GM12878 (cell line): Measurements from ENCODE around the gene C6orf15. TPM values are rescaled to one million over a fixed set of nuclear protein-coding genes. Genes with fewer than 3 reads are reported as not detected.

Experiments used
- ATAC-seq: fragments of 200-7000 bp; cut with Tn5 transposase; 3 replicates; pipeline ENCODE4 v1.9.1; 2020; ENCODE audit warnings: mild to moderate bottlenecking, moderate library complexity
- BruUV-seq: library from RNA; stranded (reverse); fragments of 400-500 nt; replicated peaks from 2 replicates; lab custom pipeline; 2021; lab: Mats Ljungman, UMichigan
- CTCF ChIA-PET: fragments of 300-600 bp; sonication (Branson Sonifier 250); formaldehyde crosslinking; extraction: SDS; loops from one replicate; lab custom pipeline; 2021; ENCODE audit warnings: inconsistent platforms; lab: Yijun Ruan, JAX
- POLR2A ChIA-PET: fragments of 350-600 bp; formaldehyde crosslinking; extraction: SDS; loops from one replicate; lab custom pipeline; 2021; ENCODE audit warnings: inconsistent platforms; lab: Charles Lee
- RAD21 ChIA-PET: fragments of 300-600 bp; sonication (Branson Sonifier 250); formaldehyde crosslinking; loops from one replicate; lab custom pipeline; 2023; ENCODE audit warnings: antibody characterized with exemption; ENCODE audit not compliant: unreplicated experiment; lab: Charles Lee
- SMC1A ChIA-PET: fragments of 300-600 bp; sonication (Branson Sonifier 250); formaldehyde crosslinking; loops from one replicate; lab custom pipeline; 2023; ENCODE audit not compliant: unreplicated experiment, uncharacterized antibody; lab: Charles Lee
- DNase-seq: peaks from one replicate; pipeline ENCODE4 v3.0.0-alpha.2; 2011; ENCODE audit warnings: low read depth, low spot score
- FAIRE-seq: peaks from 3 replicates; lab custom pipeline; 2011; peaks lifted over from hg19 to GRCh38; lab: Jason Lieb, UNC
- H2AFZ ChIP-seq: 2 replicates; pipeline ENCODE4 v1.6.0; 2011; ENCODE audit warnings: low read depth, low read length, control low read depth; ENCODE audit not compliant: control insufficient read depth
- H3K27ac ChIP-seq: 2 replicates; pipeline ENCODE4 v1.5.1; 2011; ENCODE audit warnings: control low read depth; ENCODE audit not compliant: control insufficient read depth, insufficient read depth
- H3K27me3 ChIP-seq, 2 experiments: replicated peaks in 1 of 2; 2 replicates each; pipeline versions ENCODE4 v1.6.0 to v1.6.1; 2011; ENCODE audit warnings: low read length in 1 of 2; ENCODE audit not compliant: control insufficient read depth in 2 of 2, insufficient read depth in 2 of 2
- H3K36me3 ChIP-seq, 2 experiments: 2 replicates each; pipeline ENCODE4 v1.5.1; 2011; ENCODE audit warnings: low read length in 1 of 2; ENCODE audit not compliant: control insufficient read depth in 2 of 2, insufficient read depth in 2 of 2
- H3K4me1 ChIP-seq: 2 replicates; pipeline ENCODE4 v1.6.1; 2011; ENCODE audit warnings: mild to moderate bottlenecking, low read length, moderate library complexity, mixed read lengths; ENCODE audit not compliant: control insufficient read depth, insufficient read depth
- H3K4me2 ChIP-seq: 2 replicates; pipeline ENCODE4 v1.6.0; 2011; ENCODE audit warnings: control low read depth; ENCODE audit not compliant: control insufficient read depth, insufficient read depth
- H3K4me3 ChIP-seq: fragments of 200-600 bp; sonication (generic); 2 replicates; pipeline ENCODE4 v1.5.1; 2016
- H3K79me2 ChIP-seq: 2 replicates; pipeline ENCODE4 v1.6.0; 2011; ENCODE audit warnings: low read length; ENCODE audit not compliant: control insufficient read depth, insufficient read depth
- H3K9ac ChIP-seq: 2 replicates; pipeline ENCODE4 v1.8.0; 2011; ENCODE audit warnings: low read length, control low read depth, mixed read lengths; ENCODE audit not compliant: control insufficient read depth, insufficient read depth
- H3K9me3 ChIP-seq: replicated peaks from 3 replicates; pipeline ENCODE4 v1.5.1; 2011; ENCODE audit warnings: mild to moderate bottlenecking, low read length; ENCODE audit not compliant: control insufficient read depth, insufficient read depth
- H4K20me1 ChIP-seq: 2 replicates; pipeline ENCODE4 v1.6.0; 2011; ENCODE audit not compliant: control insufficient read depth, insufficient read depth
- ATF7 ChIP-seq: fragments of 450-650 bp; IDR thresholded peaks from 2 replicates; pipeline ENCODE4 v1.6.1; 2016; ENCODE audit warnings: low read depth, mild to moderate bottlenecking
- DPF2 ChIP-seq: fragments of 450-650 bp; IDR thresholded peaks from 2 replicates; pipeline ENCODE4 v1.6.1; 2017; ENCODE audit warnings: mild to moderate bottlenecking
- FOXK2 ChIP-seq: fragments of 450-650 bp; IDR thresholded peaks from 2 replicates; pipeline ENCODE4 v1.6.1; 2017; ENCODE audit warnings: mild to moderate bottlenecking, moderate library complexity
- GATAD2B ChIP-seq: fragments of 450-650 bp; conservative IDR thresholded peaks from 2 replicates; pipeline ENCODE4 v1.6.1; 2017; ENCODE audit warnings: low read depth, mild to moderate bottlenecking, moderate library complexity
- IKZF1 ChIP-seq: fragments of 450-650 bp; conservative IDR thresholded peaks from 2 replicates; pipeline ENCODE4 v1.6.1; 2017; ENCODE audit warnings: antibody characterized with exemption, mild to moderate bottlenecking
- IRF4 ChIP-seq: IDR thresholded peaks from 2 replicates; pipeline ENCODE4 v1.6.1; 2011; ENCODE audit warnings: low read depth, low read length
- MTA2 ChIP-seq: fragments of 450-650 bp; IDR thresholded peaks from 2 replicates; pipeline ENCODE4 v1.6.1; 2016; ENCODE audit warnings: low read depth, mild to moderate bottlenecking, moderate library complexity
- NFIC ChIP-seq: IDR thresholded peaks from 2 replicates; pipeline ENCODE4 v1.6.1; 2012; ENCODE audit warnings: low read depth, mild to moderate bottlenecking, inconsistent platforms, low read length, moderate library complexity
- POLR2AphosphoS5 ChIP-seq: IDR thresholded peaks from 2 replicates; pipeline ENCODE4 v1.6.1; 2011; ENCODE audit warnings: mild to moderate bottlenecking, low read length, inconsistent platforms
- SMC3 ChIP-seq: IDR thresholded peaks from 2 replicates; pipeline ENCODE4 v1.6.1; 2011; ENCODE audit warnings: low read length, improper control_type of control experiment, borderline replicate concordance
- SRF ChIP-seq, 2 experiments: IDR thresholded peaks; 2 replicates each; pipeline ENCODE4 v1.6.1; 2011; ENCODE audit warnings: low read depth in 2 of 2, low read length in 2 of 2, mild to moderate bottlenecking in 1 of 2, moderate library complexity in 1 of 2
- TCF3 ChIP-seq: IDR thresholded peaks from 2 replicates; pipeline ENCODE4 v1.6.1; 2012; ENCODE audit warnings: low read depth, mild to moderate bottlenecking, low read length, borderline replicate concordance; ENCODE audit not compliant: insufficient read depth
- WRNIP1 ChIP-seq: IDR thresholded peaks from 2 replicates; pipeline ENCODE4 v1.6.1; 2011; ENCODE audit warnings: low read depth, low read length, improper control_type of control experiment, borderline replicate concordance
- YBX1 ChIP-seq: fragments of 450-650 bp; IDR thresholded peaks from 2 replicates; pipeline ENCODE4 v1.6.1; 2016; ENCODE audit warnings: antibody characterized with exemption
- YY1 ChIP-seq: IDR thresholded peaks from 2 replicates; pipeline ENCODE4 v1.6.1; 2011; ENCODE audit warnings: low read depth, mild to moderate bottlenecking, low read length
- WGBS: methylation state at CpG from one replicate; pipeline ENCODE4 v1.1.6; 2016; ENCODE audit warnings: low lambda C conversion rate; ENCODE audit not compliant: insufficient replicate concordance, insufficient coverage; ENCODE audit errors: missing lambda C conversion rate; 5-methylcytosine and 5-hydroxymethylcytosine counted together
- in situ Hi-C: fragments of 300-500 bp; cut with MboI; formaldehyde crosslinking; loops from 9 replicates; pipeline ENCODE4 v1.14.3; 2018; ENCODE audit warnings: mixed read lengths
- intact Hi-C: fragments of 100-400 bp; cut with micrococcal nuclease; formaldehyde crosslinking; loops from one replicate; pipeline ENCODE4 v1.14.2; 2022; ENCODE audit not compliant: unreplicated experiment
- polyA plus RNA-seq, 11 experiments: library from polyadenylated mRNA; depleted of rRNA in 4 of 11; unstranded in 6 of 11; stranded (reverse) in 5 of 11; fragments of >200 nt; fragmentation: Nextera tagmentation in 4 of 11; fragmentation: Illumina TruSeq in 1 of 11; extraction: Ambion mirVana in 4 of 11; extraction: Trizol in 1 of 11; gene quantifications; 1 replicate in 1 of 11; 2 replicates in 10 of 11; pipeline versions ENCODE4 v1.2.1 to v1.2.3, GENCODE V29; 2011 to 2016; ENCODE audit warnings: inconsistent platforms in 2 of 11, missing spikeins in 2 of 11, low read depth in 1 of 11
- total RNA-seq, 4 experiments: library from RNA; depleted of rRNA in 3 of 4; stranded (reverse); fragments of >200 nt in 3 of 4; fragmentation: Illumina TruSeq in 1 of 4; extraction: Trizol in 1 of 4; gene quantifications; 2 replicates each; pipeline versions ENCODE4 v1.2.1 to v1.2.3, GENCODE V29; 2013 to 2021
- TF ChIP-seq, protein P1 (sequence below), 3 experiments: IDR thresholded peaks in 2 of 3; conservative IDR thresholded peaks in 1 of 3; 2 replicates each; pipeline ENCODE4 v1.5.1; 2011; ENCODE audit warnings: low read depth in 3 of 3, low read length in 3 of 3, mild to moderate bottlenecking in 3 of 3, control low read depth in 2 of 3, moderate library complexity in 2 of 3, inconsistent platforms in 1 of 3, mixed read lengths in 1 of 3; ENCODE audit not compliant: control insufficient read depth in 2 of 3, insufficient read depth in 1 of 3; ENCODE audit errors: extremely low read depth in 1 of 3
- TF ChIP-seq, protein P2 (sequence below): IDR thresholded peaks from 2 replicates; pipeline ENCODE4 v1.6.1; 2011; ENCODE audit warnings: mild to moderate bottlenecking, low read depth, low read length, moderate library complexity; ENCODE audit not compliant: insufficient replicate concordance

Gene C6orf15
- total and polyA plus RNA-seq, 10 of the 15 experiments (the other 5 are each of a cell fraction or from before 2014, with no cell fraction given) = not detected

DNA sequence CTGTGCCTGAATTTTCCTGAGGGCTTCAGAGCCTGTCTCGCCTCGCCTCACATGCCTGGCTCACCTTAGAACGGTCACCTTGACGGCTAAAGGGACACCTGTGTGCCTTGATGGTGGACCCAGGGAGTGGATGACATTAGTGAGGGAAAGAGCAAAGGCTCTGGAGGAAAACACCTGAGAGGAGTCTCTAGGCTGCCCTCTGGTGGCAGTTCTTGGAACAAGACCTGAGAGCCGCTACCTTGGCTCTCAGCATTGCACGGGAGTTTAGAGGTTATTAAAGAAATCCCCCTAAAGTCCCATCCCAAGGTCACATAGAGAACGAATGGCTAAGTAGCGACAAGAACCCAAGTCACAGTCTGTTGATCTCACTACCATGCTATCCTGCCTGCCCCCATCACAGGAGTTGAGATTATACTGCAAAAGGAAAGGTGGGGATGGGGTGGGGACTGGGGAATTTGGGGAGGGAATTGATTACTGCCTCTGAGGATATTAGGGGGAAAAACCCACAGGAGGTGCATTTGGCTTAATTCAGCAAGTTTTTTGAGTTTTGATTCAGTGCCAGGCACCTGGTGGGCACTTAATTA lies 15.8 kb upstream of the C6orf15 start (continued):
- TF ChIP-seq, protein P1, sequence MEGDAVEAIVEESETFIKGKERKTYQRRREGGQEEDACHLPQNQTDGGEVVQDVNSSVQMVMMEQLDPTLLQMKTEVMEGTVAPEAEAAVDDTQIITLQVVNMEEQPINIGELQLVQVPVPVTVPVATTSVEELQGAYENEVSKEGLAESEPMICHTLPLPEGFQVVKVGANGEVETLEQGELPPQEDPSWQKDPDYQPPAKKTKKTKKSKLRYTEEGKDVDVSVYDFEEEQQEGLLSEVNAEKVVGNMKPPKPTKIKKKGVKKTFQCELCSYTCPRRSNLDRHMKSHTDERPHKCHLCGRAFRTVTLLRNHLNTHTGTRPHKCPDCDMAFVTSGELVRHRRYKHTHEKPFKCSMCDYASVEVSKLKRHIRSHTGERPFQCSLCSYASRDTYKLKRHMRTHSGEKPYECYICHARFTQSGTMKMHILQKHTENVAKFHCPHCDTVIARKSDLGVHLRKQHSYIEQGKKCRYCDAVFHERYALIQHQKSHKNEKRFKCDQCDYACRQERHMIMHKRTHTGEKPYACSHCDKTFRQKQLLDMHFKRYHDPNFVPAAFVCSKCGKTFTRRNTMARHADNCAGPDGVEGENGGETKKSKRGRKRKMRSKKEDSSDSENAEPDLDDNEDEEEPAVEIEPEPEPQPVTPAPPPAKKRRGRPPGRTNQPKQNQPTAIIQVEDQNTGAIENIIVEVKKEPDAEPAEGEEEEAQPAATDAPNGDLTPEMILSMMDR (IDR thresholded peaks at IDR 0.05 in 2 of 3, conservative IDR thresholded peaks at IDR 0.05 in 1 of 3; ENCODE audit: control insufficient read depth in 2 of 3, extremely low read depth in 1 of 3, insufficient read depth in 1 of 3, low read depth in 3 of 3, low read length in 3 of 3) = peak; percentile 80 to 90 (median 82)
- TF ChIP-seq TCF3 (no peak), IRF4 (no peak), GATAD2B (no peak), SRF (IDR thresholded peaks at IDR 0.05; ENCODE audit: low read depth in 2 of 2, low read length in 2 of 2) (no peak)

DNA sequence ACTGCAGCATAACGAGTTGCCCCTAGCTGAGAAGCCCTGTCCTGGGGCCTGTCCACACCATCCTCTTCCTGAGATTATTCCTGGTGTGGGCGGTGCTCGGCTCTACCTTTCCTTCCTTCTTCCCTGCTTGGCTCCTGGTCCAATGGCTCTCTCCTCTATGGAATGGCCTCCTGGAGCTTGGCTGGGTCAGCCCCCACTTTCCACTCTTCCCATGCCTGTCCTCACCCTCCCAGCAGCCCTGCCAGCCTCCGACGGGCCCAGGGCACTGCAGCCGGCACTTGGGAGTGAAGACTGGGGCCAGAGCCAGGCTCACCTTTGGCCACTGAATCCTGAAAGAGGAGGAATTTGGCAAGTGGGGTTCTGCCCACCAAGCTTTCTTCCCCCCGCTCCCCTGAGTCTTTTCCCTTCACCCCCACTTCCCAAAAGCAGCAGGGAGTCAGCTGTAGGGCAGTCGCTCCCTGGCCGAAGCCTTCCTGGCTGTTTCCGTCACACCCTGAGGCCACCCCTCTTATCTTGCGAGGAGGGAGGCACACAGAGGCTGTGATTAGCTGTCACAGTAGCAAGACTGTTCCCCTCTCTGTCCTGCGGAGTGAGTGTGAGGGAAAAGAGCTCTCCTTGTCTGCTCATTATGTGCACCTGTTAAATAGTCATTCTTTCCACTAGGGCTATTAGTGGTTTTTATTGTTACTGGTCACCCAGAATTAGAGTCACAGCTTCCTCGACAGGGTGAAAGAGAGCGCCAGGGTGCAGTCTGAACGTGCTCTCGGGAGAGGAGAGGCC lies 14.2 kb upstream of the C6orf15 start:
- DNase-seq (no peak), ATAC-seq (peak; percentile 52), FAIRE-seq (no peak)
- Histone ChIP-seq H3K27me3 (no peaks in the 10 kb centered on the region; a peak in 4 of 4 replicates), H3K4me2 (no peak overlapping the region), H3K4me3 (no peak overlapping the region), H3K27ac (no peak overlapping the region), H3K36me3 (no peaks in the 10 kb centered on the region), H3K4me1 (no peaks in the 10 kb centered on the region; the same call in 1 of the 2 replicates), H4K20me1 (no peaks in the 10 kb centered on the region), H3K9me3 (no peaks in the 10 kb centered on the region), H2AFZ (no peak overlapping the region; the same call in 1 of the 2 replicates), H3K79me2 (no peaks in the 10 kb centered on the region), H3K9ac (no peak overlapping the region)
- BruUV-seq = no TSS peak
- ChIA-PET CTCF (interaction anchor here (0.8 to 22.9 kb wide), 12 partner anchors 10 to 299 kb away, joined by 3 to 326 read pairs (median 6); partner anchors contain the start of genes CCHCR1 and TCF19), SMC1A (interaction anchor here (0.8 to 2.9 kb wide), 6 partner anchors 8 to 67 kb away, joined by 3 to 8 read pairs (median 4); no protein-coding TSS in a partner anchor), RAD21 (interaction anchor here (0.5 to 2.3 kb wide), 8 partner anchors 11 to 304 kb away, joined by 3 to 8 read pairs (median 3); no protein-coding TSS in a partner anchor), POLR2A (interaction anchor here (1.2 kb wide), 1 partner anchor 35 kb away, joined by 4 read pairs; no protein-coding TSS in a partner anchor)
- in situ Hi-C loops = no loop called here
- WGBS = 33% methylated on average over 14 of the region's 16 CpGs
- intact Hi-C loops = no loop called here
- TF ChIP-seq, protein P2, sequence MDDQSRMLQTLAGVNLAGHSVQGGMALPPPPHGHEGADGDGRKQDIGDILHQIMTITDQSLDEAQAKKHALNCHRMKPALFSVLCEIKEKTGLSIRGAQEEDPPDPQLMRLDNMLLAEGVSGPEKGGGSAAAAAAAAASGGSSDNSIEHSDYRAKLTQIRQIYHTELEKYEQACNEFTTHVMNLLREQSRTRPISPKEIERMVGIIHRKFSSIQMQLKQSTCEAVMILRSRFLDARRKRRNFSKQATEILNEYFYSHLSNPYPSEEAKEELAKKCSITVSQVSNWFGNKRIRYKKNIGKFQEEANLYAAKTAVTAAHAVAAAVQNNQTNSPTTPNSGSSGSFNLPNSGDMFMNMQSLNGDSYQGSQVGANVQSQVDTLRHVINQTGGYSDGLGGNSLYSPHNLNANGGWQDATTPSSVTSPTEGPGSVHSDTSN = no peak
- TF ChIP-seq DPF2 (0 out of 2 replicates have a peak, but pooled peaks have one; percentile 49), FOXK2 (no peak), MTA2 (peak; percentile 73), YY1 (no peak), NFIC (no peak), ATF7 (peak; percentile 63), POLR2AphosphoS5 (no peak), WRNIP1 (no peak), SMC3 (no peak), IKZF1 (peak; percentile 45; the same call in 1 of the 2 replicates), YBX1 (no peak)
